ENCODE data around the gene POLR2E. TPM values are rescaled to one million over a fixed set of nuclear protein-coding genes. Genes with fewer than 3 reads are reported as not detected.

The POLR2E gene
- total RNA-seq, 2 donors from 2014 or later = 225 to 254 TPM

DNA sequence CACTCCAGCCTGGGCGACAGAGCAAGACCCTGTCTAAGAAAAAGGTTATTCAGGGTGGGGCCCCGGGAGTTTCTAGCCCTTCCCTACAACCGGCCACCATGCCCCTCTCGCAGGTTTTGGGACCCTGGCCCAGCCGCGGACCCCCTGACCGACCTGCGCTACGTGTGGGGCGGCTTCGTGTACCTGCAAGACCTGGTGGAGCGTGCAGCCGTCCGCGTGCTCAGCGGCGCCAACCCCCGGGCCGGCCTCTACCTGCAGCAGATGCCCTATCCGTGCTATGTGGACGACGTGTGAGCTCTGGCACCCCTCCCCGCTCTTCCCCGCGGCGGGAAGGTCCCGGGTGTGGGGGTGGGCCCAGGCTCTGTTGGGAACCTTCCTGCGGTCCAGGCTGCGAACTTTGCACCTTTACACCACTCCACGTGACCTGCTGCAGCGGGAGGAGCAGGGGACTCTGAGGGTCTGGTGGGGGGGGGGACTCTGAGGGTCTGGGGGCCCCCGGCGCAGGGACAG lies 49.0 kb downstream of the POLR2E start:
- H3K4me1 Mint-ChIP-seq = peaks cover 1% of the 10 kb centered on the region
- H3K27me3 Mint-ChIP-seq (ENCODE audit: insufficient read depth) = no peaks in the 10 kb centered on the region
- Histone ChIP-seq H3K27me3 (ENCODE audit: control insufficient read depth, insufficient read depth, low read length, poor library complexity, severe bottlenecking) (no peaks in the 10 kb centered on the region), H3K4me3 (ENCODE audit: low read length) (no peak overlapping the region), H3K4me1 (ENCODE audit: control insufficient read depth, insufficient read depth, low read length) (no peaks in the 10 kb centered on the region), H3K9me3 (ENCODE audit: control insufficient read depth, low read length) (no peaks in the 10 kb centered on the region), H3K27ac (ENCODE audit: low read depth, low read length) (no peak overlapping the region), H3K36me3 (ENCODE audit: control insufficient read depth, insufficient read depth, low read length) (peaks cover 22% of the 10 kb centered on the region), H3K9ac (ENCODE audit: extremely low read depth, low read length, poor library complexity, severe bottlenecking) (no peak overlapping the region)
- WGBS, 2 experiments (ENCODE audit: insufficient coverage in 1 of 2, insufficient read length in 1 of 2) = 90 to 95% methylated on average over 17 to 33 of the region's 33 CpGs
- H3K36me3 Mint-ChIP-seq (ENCODE audit: low read depth) = peaks cover 18% of the 10 kb centered on the region
- no peak overlapping the region for H3K27ac Mint-ChIP-seq
- TF ChIP-seq, protein P1, sequence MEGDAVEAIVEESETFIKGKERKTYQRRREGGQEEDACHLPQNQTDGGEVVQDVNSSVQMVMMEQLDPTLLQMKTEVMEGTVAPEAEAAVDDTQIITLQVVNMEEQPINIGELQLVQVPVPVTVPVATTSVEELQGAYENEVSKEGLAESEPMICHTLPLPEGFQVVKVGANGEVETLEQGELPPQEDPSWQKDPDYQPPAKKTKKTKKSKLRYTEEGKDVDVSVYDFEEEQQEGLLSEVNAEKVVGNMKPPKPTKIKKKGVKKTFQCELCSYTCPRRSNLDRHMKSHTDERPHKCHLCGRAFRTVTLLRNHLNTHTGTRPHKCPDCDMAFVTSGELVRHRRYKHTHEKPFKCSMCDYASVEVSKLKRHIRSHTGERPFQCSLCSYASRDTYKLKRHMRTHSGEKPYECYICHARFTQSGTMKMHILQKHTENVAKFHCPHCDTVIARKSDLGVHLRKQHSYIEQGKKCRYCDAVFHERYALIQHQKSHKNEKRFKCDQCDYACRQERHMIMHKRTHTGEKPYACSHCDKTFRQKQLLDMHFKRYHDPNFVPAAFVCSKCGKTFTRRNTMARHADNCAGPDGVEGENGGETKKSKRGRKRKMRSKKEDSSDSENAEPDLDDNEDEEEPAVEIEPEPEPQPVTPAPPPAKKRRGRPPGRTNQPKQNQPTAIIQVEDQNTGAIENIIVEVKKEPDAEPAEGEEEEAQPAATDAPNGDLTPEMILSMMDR (conservative IDR thresholded peaks at IDR 0.05) = no peak
- no peak overlapping the region for H3K4me3 Mint-ChIP-seq
- H3K9me3 Mint-ChIP-seq = no peaks in the 10 kb centered on the region
- no peak for DNase-seq

DNA sequence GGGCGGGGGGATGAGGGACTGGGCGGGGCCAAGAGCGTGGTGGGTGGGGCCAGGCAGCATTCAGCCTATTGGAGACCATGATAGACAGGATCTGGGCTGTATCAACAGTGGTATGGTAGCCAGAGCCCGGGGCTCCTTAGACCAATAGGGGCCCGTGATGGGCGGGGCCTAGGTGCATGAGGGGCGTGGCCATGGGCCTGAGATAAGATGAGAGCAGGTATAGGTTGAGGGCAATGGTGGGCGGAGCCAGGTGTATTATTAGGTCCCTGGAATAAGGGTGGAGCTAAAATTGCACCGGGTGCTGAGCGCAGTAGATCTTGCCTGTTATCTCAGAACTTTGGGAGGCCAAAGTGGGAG lies 50.0 kb downstream of the POLR2E start:
- Mint-ChIP-seq H3K27ac (no peak overlapping the region), H3K36me3 (ENCODE audit: low read depth) (peaks cover 16% of the 10 kb centered on the region), H3K4me3 (no peak overlapping the region), H3K4me1 (peaks cover 5% of the 10 kb centered on the region), H3K27me3 (ENCODE audit: insufficient read depth) (no peaks in the 10 kb centered on the region), H3K9me3 (no peaks in the 10 kb centered on the region)
- Histone ChIP-seq H3K36me3 (ENCODE audit: control insufficient read depth, insufficient read depth, low read length) (peaks cover 22% of the 10 kb centered on the region), H3K4me3 (ENCODE audit: low read length) (no peak overlapping the region), H3K4me1 (ENCODE audit: control insufficient read depth, insufficient read depth, low read length) (no peaks in the 10 kb centered on the region), H3K9ac (ENCODE audit: extremely low read depth, low read length, poor library complexity, severe bottlenecking) (no peak overlapping the region), H3K27ac (ENCODE audit: low read depth, low read length) (no peak overlapping the region), H3K27me3 (ENCODE audit: control insufficient read depth, insufficient read depth, low read length, poor library complexity, severe bottlenecking) (no peaks in the 10 kb centered on the region), H3K9me3 (ENCODE audit: control insufficient read depth, low read length) (no peaks in the 10 kb centered on the region)
- DNase-seq = peak; percentile 94
- WGBS, 2 experiments (ENCODE audit: insufficient coverage in 1 of 2, insufficient read length in 1 of 2) = 77 to 81% methylated on average over 4 to 10 of the region's 10 CpGs
- TF ChIP-seq, protein P1 (conservative IDR thresholded peaks at IDR 0.05) = no peak

DNA sequence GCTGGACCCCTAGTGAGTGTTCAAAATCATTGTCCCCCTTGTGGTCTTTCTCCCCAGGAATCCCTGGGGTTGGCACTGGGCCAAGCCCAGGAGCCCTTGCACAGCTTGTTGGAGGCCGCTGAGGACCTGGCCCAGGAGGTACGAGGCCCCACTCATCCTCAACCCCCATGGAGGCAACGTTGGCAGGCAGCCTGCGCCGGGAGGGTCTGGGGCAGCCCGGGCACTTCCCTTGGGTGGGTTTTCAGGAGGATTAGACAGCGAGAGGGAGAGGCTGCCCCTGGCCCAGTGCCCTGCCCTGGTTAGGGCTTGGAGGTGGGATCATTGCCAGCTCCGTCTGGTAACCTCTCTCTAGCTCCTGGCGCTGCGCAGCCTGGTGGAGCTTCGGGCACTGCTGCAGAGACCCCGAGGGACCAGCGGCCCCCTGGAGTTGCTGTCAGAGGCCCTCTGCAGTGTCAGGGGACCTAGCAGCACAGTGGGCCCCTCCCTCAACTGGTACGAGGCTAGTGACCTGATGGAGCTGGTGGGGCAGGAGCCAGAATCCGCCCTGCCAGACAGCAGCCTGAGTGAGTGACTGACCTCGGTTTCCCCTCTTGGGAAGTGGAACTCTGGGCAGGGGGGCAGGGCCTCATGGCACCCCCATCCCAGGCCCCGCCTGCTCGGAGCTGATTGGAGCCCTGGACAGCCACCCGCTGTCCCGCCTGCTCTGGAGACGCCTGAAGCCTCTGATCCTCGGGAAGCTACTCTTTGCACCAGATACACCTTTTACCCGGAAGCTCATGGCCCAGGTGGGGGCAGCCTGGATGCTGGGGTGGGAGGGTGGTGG lies 52.3 kb downstream of the POLR2E start:
- H3K4me3 Mint-ChIP-seq = no peak overlapping the region
- no peak overlapping the region for H3K9ac ChIP-seq (ENCODE audit: extremely low read depth, low read length, poor library complexity, severe bottlenecking)
- 84 to 90% methylated on average over 18 to 23 of the region's 23 CpGs for WGBS, 2 experiments (ENCODE audit: insufficient coverage in 1 of 2, insufficient read length in 1 of 2)
- H3K27me3 ChIP-seq (ENCODE audit: control insufficient read depth, insufficient read depth, low read length, poor library complexity, severe bottlenecking) = no peaks in the 10 kb centered on the region
- H3K4me1 Mint-ChIP-seq = peaks cover 7% of the 10 kb centered on the region
- TF ChIP-seq, protein P1 (conservative IDR thresholded peaks at IDR 0.05) = no peak
- H3K36me3 ChIP-seq (ENCODE audit: control insufficient read depth, insufficient read depth, low read length) = peaks cover 27% of the 10 kb centered on the region
- no peak overlapping the region for H3K27ac ChIP-seq (ENCODE audit: low read depth, low read length)
- H3K9me3 ChIP-seq (ENCODE audit: control insufficient read depth, low read length) = no peaks in the 10 kb centered on the region
- peak; percentile 52 for DNase-seq
- peaks cover 27% of the 10 kb centered on the region for H3K36me3 Mint-ChIP-seq (ENCODE audit: low read depth)
- H3K9me3 Mint-ChIP-seq = no peaks in the 10 kb centered on the region
- no peaks in the 10 kb centered on the region for H3K27me3 Mint-ChIP-seq (ENCODE audit: insufficient read depth)
- H3K27ac Mint-ChIP-seq = no peak overlapping the region
- H3K4me1 ChIP-seq (ENCODE audit: control insufficient read depth, insufficient read depth, low read length) = no peaks in the 10 kb centered on the region
- H3K4me3 ChIP-seq (ENCODE audit: low read length) = no peak overlapping the region

Measured in endodermal cell (in vitro differentiated cells).